CD4-positive, alpha-beta T cell (primary cell): Measurements from ENCODE around the gene PIK3R1. TPM values are rescaled to one million over a fixed set of nuclear protein-coding genes. Genes with fewer than 3 reads are reported as not detected.

Experiments
- ATAC-seq: fragments of 200-7000 bp; cut with Tn5 transposase; one replicate; pipeline ENCODE4 v1.10.0; 2022; ENCODE audit warnings: mild to moderate bottlenecking; ENCODE audit not compliant: poor library complexity
- CTCF ChIA-PET: fragments of 350-600 bp; sonication (Branson Sonifier 250); formaldehyde crosslinking; loops from one replicate; lab custom pipeline; 2021; ENCODE audit warnings: antibody characterized with exemption, inconsistent platforms; lab: Charles Lee
- POLR2A ChIA-PET: fragments of 350-600 bp; sonication (Branson Sonifier 250); formaldehyde crosslinking; loops from one replicate; lab custom pipeline; 2021; ENCODE audit warnings: antibody characterized with exemption, inconsistent platforms; lab: Charles Lee
- DNase-seq, 14 experiments: peaks; one replicate each; pipeline ENCODE4 v3.0.0-alpha.2; 2013 to 2020; ENCODE audit warnings: mixed read lengths in 2 of 14
- H3K27ac ChIP-seq, 2 donors: one replicate each; pipeline versions ENCODE4 v1.5.1 to v1.7.0; 2013; ENCODE audit warnings: low read length in 2 of 2, low read depth in 1 of 2, mild to moderate bottlenecking in 1 of 2
- H3K27me3 ChIP-seq, 2 experiments: 1 replicate in 1 of 2; 2 replicates in 1 of 2; pipeline versions ENCODE4 v1.6.1 to v1.7.0; 2013; ENCODE audit warnings: low read length in 2 of 2, control low read depth in 1 of 2, mild to moderate bottlenecking in 1 of 2, moderate library complexity in 1 of 2; ENCODE audit not compliant: insufficient read depth in 2 of 2, control insufficient read depth in 1 of 2
- H3K36me3 ChIP-seq: one replicate; pipeline ENCODE4 v1.6.1; 2013; ENCODE audit warnings: low read length, control low read depth; ENCODE audit not compliant: insufficient read depth
- H3K4me1 ChIP-seq: one replicate; pipeline ENCODE4 v1.6.1; 2013; ENCODE audit warnings: low read length, control low read depth; ENCODE audit not compliant: insufficient read depth
- H3K4me3 ChIP-seq: one replicate; pipeline ENCODE4 v1.5.1; 2013; ENCODE audit warnings: mild to moderate bottlenecking, low read length, moderate library complexity
- H3K9me3 ChIP-seq, 2 experiments: 1 replicate in 1 of 2; 2 replicates in 1 of 2; pipeline versions ENCODE4 v1.6.1 to v1.7.0; 2013; ENCODE audit warnings: low read length in 2 of 2, mild to moderate bottlenecking in 2 of 2, control low read depth in 1 of 2, moderate library complexity in 1 of 2; ENCODE audit not compliant: control insufficient read depth in 1 of 2, insufficient read depth in 1 of 2
- H3K27ac Mint-ChIP-seq: one replicate; pipeline ENCODE4 v1.8.0; 2020; ENCODE audit warnings: mixed read lengths
- H3K27me3 Mint-ChIP-seq: one replicate; pipeline ENCODE4 v1.8.0; 2021; ENCODE audit warnings: mixed read lengths
- H3K36me3 Mint-ChIP-seq: one replicate; pipeline ENCODE4 v1.8.0; 2021; ENCODE audit warnings: low read depth, mixed read lengths
- H3K4me1 Mint-ChIP-seq: one replicate; pipeline ENCODE4 v1.8.0; 2021; ENCODE audit warnings: low read depth, mixed read lengths
- H3K4me3 Mint-ChIP-seq: one replicate; pipeline ENCODE4 v1.8.0; 2020; ENCODE audit warnings: mild to moderate bottlenecking, mixed read lengths
- H3K9me3 Mint-ChIP-seq: one replicate; pipeline ENCODE4 v1.8.0; 2020; ENCODE audit warnings: mixed read lengths
- CTCF ChIP-seq: fragments of 200-600 bp; IDR thresholded peaks from one replicate; pipeline ENCODE4 v1.8.0; 2022; ENCODE audit warnings: antibody characterized with exemption, mild to moderate bottlenecking
- intact Hi-C, 2 experiments: fragments of 100-400 bp; cut with DNase I in 1 of 2; cut with micrococcal nuclease in 1 of 2; formaldehyde crosslinking; loops; one replicate each; pipeline versions ENCODE4 v1.15.1 to v1.9.0; 2023 to 2025; cut with DNase I, micrococcal nuclease
- total RNA-seq, 174 experiments: library from RNA in 2 of 174; stranded (reverse) in 2 of 174; gene quantifications; one replicate each; pipeline ENCODE4 v1.2.3 and lab custom pipeline; 2021 to 2026

PIK3R1 gene
- total RNA-seq, 2 experiments from 2014 or later: 455 to 459 TPM

GRCh38 chr5:68317646-68318045 is 102.1 kb downstream of the PIK3R1 start:
- Mint-ChIP-seq H3K27me3 (no peaks in the 10 kb centered on the region), H3K36me3 (no peaks in the 10 kb centered on the region), H3K27ac (no peak overlapping the region), H3K4me1 (peaks cover 5% of the 10 kb centered on the region), H3K4me3 (no peak overlapping the region), H3K9me3 (no peaks in the 10 kb centered on the region)
- ChIA-PET POLR2A (no interaction called here), CTCF (no interaction called here)
- DNase-seq (no peak), ATAC-seq (no peak)
- H3K27me3 ChIP-seq: no peaks in the 10 kb centered on the region
- H3K9me3 ChIP-seq: no peaks in the 10 kb centered on the region
- peaks cover 10% of the 10 kb centered on the region for H3K4me1 ChIP-seq
- no peak overlapping the region for H3K27ac ChIP-seq
- no peaks in the 10 kb centered on the region for H3K36me3 ChIP-seq
- no peak overlapping the region for H3K4me3 ChIP-seq
- intact Hi-C loops: no loop called here
- no peak for TF ChIP-seq CTCF

DNA sequence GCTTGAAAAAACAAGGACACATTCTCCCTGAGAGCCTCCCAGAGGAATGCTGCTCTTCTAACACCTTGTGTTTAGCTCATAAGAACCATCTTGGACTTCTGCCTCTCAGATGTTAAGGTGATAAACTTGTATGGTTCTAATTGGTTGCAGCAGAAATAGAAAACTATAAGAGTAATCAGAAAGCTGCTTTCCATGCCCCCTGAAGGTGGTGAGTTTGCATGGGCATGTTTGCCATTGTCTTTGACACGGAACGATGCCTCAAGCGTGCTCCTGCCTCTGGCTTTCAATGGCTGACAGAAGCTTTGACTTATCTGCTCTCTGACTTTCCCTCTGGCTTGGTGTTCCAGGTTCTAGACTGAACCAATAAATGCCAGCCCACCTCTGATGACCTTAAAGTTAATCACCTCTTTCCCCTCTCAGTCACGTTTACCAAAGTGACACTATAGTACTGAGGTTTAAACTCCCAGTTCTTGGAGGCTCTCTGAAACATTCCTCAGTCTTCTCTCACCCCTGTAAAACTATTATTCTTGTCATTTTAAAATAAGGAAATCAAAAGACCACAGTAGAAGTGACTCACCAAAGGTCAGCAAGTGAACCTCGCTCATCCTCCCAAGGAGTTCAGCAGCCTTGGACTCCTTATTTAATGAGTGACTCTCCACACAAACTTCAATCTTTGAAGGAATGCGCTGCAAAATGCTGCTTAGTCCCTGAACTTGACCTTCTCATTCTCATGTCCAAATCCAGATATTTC is 103.6 kb downstream of the PIK3R1 start:
- no peak for ATAC-seq
- H3K27ac Mint-ChIP-seq: no peak overlapping the region

DNA sequence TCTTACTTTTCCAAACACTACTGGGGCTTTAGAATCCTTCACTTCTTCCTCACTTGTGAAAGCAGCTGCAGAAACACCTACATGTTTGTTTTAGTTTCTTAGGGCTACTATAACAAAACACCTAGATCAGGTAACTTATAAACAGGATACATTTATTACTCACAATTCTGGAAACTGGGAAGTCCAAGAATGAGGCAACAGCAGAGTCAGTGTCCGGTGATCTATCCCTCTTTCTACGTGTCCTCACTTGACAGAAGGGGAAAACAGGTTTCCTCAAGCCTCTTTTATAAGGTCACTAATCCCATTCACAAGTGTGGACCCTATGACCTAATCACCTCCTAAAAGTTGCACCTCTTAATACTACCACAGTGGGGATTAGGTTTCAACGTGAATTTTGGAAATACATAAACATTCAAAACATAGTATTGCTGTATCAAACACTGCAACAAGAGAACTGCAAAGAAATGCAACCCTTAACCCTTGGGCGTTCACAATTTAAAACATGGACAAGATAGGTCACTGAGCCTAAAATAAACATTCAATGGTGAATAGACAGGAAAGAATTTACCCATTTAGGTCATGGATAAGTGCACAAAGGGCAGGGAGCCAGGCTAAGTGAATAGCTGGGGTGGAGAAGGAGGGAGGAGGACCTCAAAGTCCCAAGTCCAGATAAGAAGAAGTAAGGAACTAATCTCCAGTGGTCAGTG is 104.3 kb downstream of the PIK3R1 start:
- TF ChIP-seq CTCF: no peak
- ChIA-PET POLR2A (no interaction called here), CTCF (interaction anchor here (0.6 kb wide), 1 partner anchor 17 kb away, joined by 3 read pairs; no protein-coding TSS in a partner anchor)

More for the DNA sequence above, 103.6 kb downstream of the PIK3R1 start:
- no peak overlapping the region for H3K27ac ChIP-seq
- H3K36me3 Mint-ChIP-seq: no peaks in the 10 kb centered on the region
- H3K27me3 ChIP-seq: no peaks in the 10 kb centered on the region
- peaks cover 5% of the 10 kb centered on the region for H3K4me1 Mint-ChIP-seq
- ChIA-PET CTCF (no interaction called here), POLR2A (no interaction called here)
- no peak overlapping the region for H3K4me3 Mint-ChIP-seq
- H3K27me3 Mint-ChIP-seq: no peaks in the 10 kb centered on the region
- H3K9me3 Mint-ChIP-seq: no peaks in the 10 kb centered on the region
- H3K4me3 ChIP-seq: no peak overlapping the region
- no peaks in the 10 kb centered on the region for H3K36me3 ChIP-seq
- peaks cover 10% of the 10 kb centered on the region for H3K4me1 ChIP-seq
- H3K9me3 ChIP-seq: no peaks in the 10 kb centered on the region
- TF ChIP-seq CTCF: no peak
- no peak for DNase-seq
- intact Hi-C loops: no loop called here

More for the DNA sequence above, 104.3 kb downstream of the PIK3R1 start:
- ATAC-seq: no peak
- Histone ChIP-seq H3K9me3 (no peaks in the 10 kb centered on the region), H3K4me3 (no peak overlapping the region), H3K27ac (no peak overlapping the region), H3K36me3 (no peaks in the 10 kb centered on the region), H3K27me3 (no peaks in the 10 kb centered on the region), H3K4me1 (peaks cover 10% of the 10 kb centered on the region)
- DNase-seq: no peak
- intact Hi-C loops: no loop called here
- H3K27ac Mint-ChIP-seq: no peak overlapping the region
- H3K27me3 Mint-ChIP-seq: peaks cover 4% of the 10 kb centered on the region
- no peak overlapping the region for H3K4me3 Mint-ChIP-seq
- H3K36me3 Mint-ChIP-seq: no peaks in the 10 kb centered on the region
- no peaks in the 10 kb centered on the region for H3K9me3 Mint-ChIP-seq
- peaks cover 5% of the 10 kb centered on the region for H3K4me1 Mint-ChIP-seq
